GM13976 (cell line): ENCODE results near the gene ULK1.

Experiments
- DNase-seq: peaks from one replicate; pipeline ENCODE4 v3.0.0; 2012; ENCODE audit warnings: low spot score
- CTCF ChIP-seq: IDR thresholded peaks from 2 replicates; pipeline ENCODE4 v1.5.1; 2012; ENCODE audit warnings: borderline replicate concordance, mild to moderate bottlenecking; ENCODE audit not compliant: insufficient read depth; ENCODE audit errors: extremely low read depth, missing control alignments, control extremely low read depth
- in situ Hi-C: fragments of 300-500 bp; cut with MboI; formaldehyde crosslinking; loops from one replicate; pipeline ENCODE4 v1.12.0; 2022; ENCODE audit warnings: low sequenced_read_pairs, mixed read lengths, inconsistent platforms; ENCODE audit not compliant: unreplicated experiment

Gene ULK1

GRCh38 chr12:131910302-131911027, 16.0 kb downstream of the ULK1 start:
- in situ Hi-C loops = no loop called here
- no peak for TF ChIP-seq CTCF
- no peak for DNase-seq

GRCh38 chr12:131911028-131911650, 16.7 kb downstream of the ULK1 start:
- in situ Hi-C loops = no loop called here
- TF ChIP-seq CTCF = no peak
- no peak for DNase-seq

GRCh38 chr12:131911851-131912477, 17.5 kb downstream of the ULK1 start:
- TF ChIP-seq CTCF = no peak
- in situ Hi-C loops = no loop called here
- DNase-seq = no peak

GRCh38 chr12:131912518-131913274, 18.3 kb downstream of the ULK1 start:
- DNase-seq = no peak
- in situ Hi-C loops = no loop called here

DNA sequence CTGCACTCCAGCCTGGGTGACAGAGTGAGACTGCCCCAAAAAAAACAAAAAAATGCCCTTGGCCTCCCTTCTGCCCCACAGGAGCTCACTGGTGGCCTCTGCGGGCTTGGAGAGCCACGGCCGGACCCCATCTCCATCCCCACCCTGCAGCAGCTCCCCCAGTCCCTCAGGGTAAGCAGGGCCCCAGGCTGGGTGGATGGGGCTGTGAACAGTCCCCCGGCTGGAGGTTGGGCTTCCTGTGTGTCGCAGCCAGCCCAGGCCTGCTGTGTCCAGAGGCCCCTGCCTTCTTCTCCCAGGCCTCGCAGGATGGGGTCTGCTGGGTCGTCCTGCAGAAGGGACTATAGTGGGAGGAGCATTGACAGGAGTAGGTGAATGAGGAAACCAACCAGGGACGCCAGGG, 19.2 kb downstream of the ULK1 start:
- in situ Hi-C loops = no loop called here
- TF ChIP-seq CTCF = no peak
- no peak for DNase-seq

More at GRCh38 chr12:131912518-131913274, 18.3 kb downstream of the ULK1 start:
- TF ChIP-seq CTCF = no peak

GRCh38 chr12:131914179-131914702, 19.8 kb downstream of the ULK1 start:
- TF ChIP-seq CTCF = no peak
- in situ Hi-C loops = no loop called here
- no peak for DNase-seq
